Gastrocnemius medialis (tissue), 4 donors: ENCODE results near the gene DSCAML1.

Experiments used
- POLR2A ChIP-seq, 2 donors: fragments of 450-650 bp; IDR thresholded peaks; one replicate each; pipeline ENCODE4 v1.6.1; 2017; ENCODE audit warnings: antibody characterized with exemption in 2 of 2, mild to moderate bottlenecking in 2 of 2, moderate library complexity in 2 of 2
- TF ChIP-seq, protein P1 (sequence below), 5 experiments: fragments of 450-650 bp in 3 of 5; fragments of 200-600 bp in 2 of 5; sonication (generic) in 2 of 5; IDR thresholded peaks in 4 of 5; conservative IDR thresholded peaks in 1 of 5; 1 replicate in 4 of 5; 2 replicates in 1 of 5; pipeline ENCODE4 v1.5.1; 2016 to 2019; ENCODE audit warnings: antibody characterized with exemption in 5 of 5, mild to moderate bottlenecking in 3 of 5, moderate library complexity in 3 of 5

DNA sequence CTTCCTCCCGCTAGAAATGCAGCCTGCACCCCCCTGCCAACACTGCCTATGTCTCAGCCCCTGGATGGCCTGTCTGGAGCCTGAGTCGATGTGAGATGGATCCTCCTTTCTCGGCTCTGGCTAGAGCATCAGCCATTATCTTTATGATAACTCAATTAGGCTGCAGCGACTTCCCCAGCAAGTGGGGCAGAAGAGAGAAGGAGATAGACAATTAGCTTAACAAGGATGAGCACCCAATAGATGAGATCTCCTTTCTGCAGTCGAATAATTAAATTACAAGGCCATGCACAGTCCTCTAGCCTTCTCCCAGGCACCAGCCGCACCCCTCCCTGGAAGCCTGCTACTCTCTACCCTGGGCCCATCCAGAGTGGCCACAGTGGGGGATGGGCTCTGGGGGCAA is 290.0 kb downstream of the DSCAML1 start:
- TF ChIP-seq, protein P1, sequence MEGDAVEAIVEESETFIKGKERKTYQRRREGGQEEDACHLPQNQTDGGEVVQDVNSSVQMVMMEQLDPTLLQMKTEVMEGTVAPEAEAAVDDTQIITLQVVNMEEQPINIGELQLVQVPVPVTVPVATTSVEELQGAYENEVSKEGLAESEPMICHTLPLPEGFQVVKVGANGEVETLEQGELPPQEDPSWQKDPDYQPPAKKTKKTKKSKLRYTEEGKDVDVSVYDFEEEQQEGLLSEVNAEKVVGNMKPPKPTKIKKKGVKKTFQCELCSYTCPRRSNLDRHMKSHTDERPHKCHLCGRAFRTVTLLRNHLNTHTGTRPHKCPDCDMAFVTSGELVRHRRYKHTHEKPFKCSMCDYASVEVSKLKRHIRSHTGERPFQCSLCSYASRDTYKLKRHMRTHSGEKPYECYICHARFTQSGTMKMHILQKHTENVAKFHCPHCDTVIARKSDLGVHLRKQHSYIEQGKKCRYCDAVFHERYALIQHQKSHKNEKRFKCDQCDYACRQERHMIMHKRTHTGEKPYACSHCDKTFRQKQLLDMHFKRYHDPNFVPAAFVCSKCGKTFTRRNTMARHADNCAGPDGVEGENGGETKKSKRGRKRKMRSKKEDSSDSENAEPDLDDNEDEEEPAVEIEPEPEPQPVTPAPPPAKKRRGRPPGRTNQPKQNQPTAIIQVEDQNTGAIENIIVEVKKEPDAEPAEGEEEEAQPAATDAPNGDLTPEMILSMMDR (IDR thresholded peaks at IDR 0.05 in 4 of 5, conservative IDR thresholded peaks at IDR 0.05 in 1 of 5) = no peak
- TF ChIP-seq POLR2A (IDR thresholded peaks at IDR 0.05) = no peak
